DND-41 (cell line): ENCODE data around the gene DCTN2.
A peak's percentile ranks its signal among the peaks of the same experiment; 100 is the strongest.

Experiments used
- ATAC-seq: fragments of 200-7000 bp; cut with Tn5 transposase; 3 replicates; pipeline ENCODE4 v1.9.1; 2021; ENCODE audit warnings: low read depth; ENCODE audit not compliant: insufficient read depth
- DNase-seq: peaks from one replicate; pipeline ENCODE4 v3.0.0-alpha.2; 2020
- H2AFZ ChIP-seq: 2 replicates; pipeline ENCODE4 v1.6.0; 2012; ENCODE audit warnings: low read depth, low read length
- H3K27ac ChIP-seq: 2 replicates; pipeline ENCODE4 v1.5.1; 2012; ENCODE audit warnings: low read length, inconsistent platforms
- H3K27me3 ChIP-seq: fragments of 200-600 bp; sonication (generic); 2 replicates; pipeline ENCODE4 v1.6.0; 2012; ENCODE audit warnings: low read length, mild to moderate bottlenecking, inconsistent platforms; ENCODE audit not compliant: insufficient read depth, poor library complexity
- H3K36me3 ChIP-seq: 2 replicates; pipeline ENCODE4 v1.5.1; 2012; ENCODE audit warnings: low read length, inconsistent platforms; ENCODE audit not compliant: insufficient read depth
- H3K4me1 ChIP-seq: 2 replicates; pipeline ENCODE4 v1.5.1; 2012; ENCODE audit warnings: mild to moderate bottlenecking, low read length; ENCODE audit not compliant: insufficient read depth
- H3K4me2 ChIP-seq: 2 replicates; pipeline ENCODE4 v1.6.0; 2012; ENCODE audit warnings: mild to moderate bottlenecking, moderate library complexity, low read length, inconsistent platforms; ENCODE audit not compliant: insufficient read depth
- H3K4me3 ChIP-seq, 2 experiments: fragments of 200-600 bp in 1 of 2; shearing (Covaris generic) in 1 of 2; 2 replicates each; pipeline ENCODE4 v1.5.1; 2012 to 2016; ENCODE audit warnings: inconsistent platforms in 2 of 2, low read length in 2 of 2, mild to moderate bottlenecking in 2 of 2, low read depth in 1 of 2, moderate library complexity in 1 of 2
- H3K79me2 ChIP-seq: 2 replicates; pipeline ENCODE4 v1.6.0; 2012; ENCODE audit warnings: low read length, inconsistent platforms; ENCODE audit not compliant: insufficient read depth
- H3K9ac ChIP-seq: 2 replicates; pipeline ENCODE4 v1.6.0; 2012; ENCODE audit warnings: low read depth, mild to moderate bottlenecking, inconsistent platforms, low read length, moderate library complexity
- H3K9me3 ChIP-seq: 2 replicates; pipeline ENCODE4 v1.5.1; 2012; ENCODE audit warnings: low read length, moderate library complexity, mild to moderate bottlenecking, inconsistent platforms; ENCODE audit not compliant: insufficient read depth, severe bottlenecking
- H4K20me1 ChIP-seq: 2 replicates; pipeline ENCODE4 v1.6.0; 2012; ENCODE audit warnings: low read length; ENCODE audit not compliant: insufficient read depth
- CTCF ChIP-seq: IDR thresholded peaks from 2 replicates; pipeline ENCODE4 v1.5.1; 2012; ENCODE audit warnings: borderline replicate concordance, low read length, moderate library complexity, mild to moderate bottlenecking; ENCODE audit not compliant: poor library complexity, severe bottlenecking; ENCODE audit errors: extremely low read depth
- EZH2 ChIP-seq: IDR thresholded peaks from 3 replicates; pipeline ENCODE4 v1.6.1; 2012; ENCODE audit warnings: borderline replicate concordance, low read depth, mild to moderate bottlenecking, moderate library complexity, low read length, inconsistent platforms; ENCODE audit not compliant: severe bottlenecking

Gene DCTN2

GRCh38 chr12:57549203-57549908, 2.4 kb upstream of the DCTN2 start:
- Histone ChIP-seq H3K79me2 (peaks cover 26% of the 10 kb centered on the region), H3K9ac (no peak overlapping the region)

GRCh38 chr12:57548488-57548887, 1.5 kb upstream of the DCTN2 start:
- H3K4me3 ChIP-seq: no peak overlapping the region
- no peak overlapping the region for H3K4me2 ChIP-seq
- H3K79me2 ChIP-seq: peaks cover 33% of the 10 kb centered on the region
- ATAC-seq (no peak), DNase-seq (no peak)
- H3K36me3 ChIP-seq: peaks cover 19% of the 10 kb centered on the region
- H3K9me3 ChIP-seq: no peaks in the 10 kb centered on the region
- H3K27ac ChIP-seq: no peak overlapping the region
- H3K9ac ChIP-seq: no peak overlapping the region
- H2AFZ ChIP-seq: no peak overlapping the region
- TF ChIP-seq EZH2: no peak
- TF ChIP-seq CTCF: no peak
- H4K20me1 ChIP-seq: peaks cover 8% of the 10 kb centered on the region; the same call in 1 of the 2 replicates
- peaks cover 26% of the 10 kb centered on the region for H3K4me1 ChIP-seq
- peaks cover 23% of the 10 kb centered on the region for H3K27me3 ChIP-seq

More at GRCh38 chr12:57549203-57549908, 2.4 kb upstream of the DCTN2 start:
- no peak overlapping the region for H2AFZ ChIP-seq
- H3K9me3 ChIP-seq: no peaks in the 10 kb centered on the region
- no peak overlapping the region for H3K27ac ChIP-seq
- no peak overlapping the region for H3K4me3 ChIP-seq
- DNase-seq (no peak), ATAC-seq (no peak)
- no peak for TF ChIP-seq EZH2
- no peak for TF ChIP-seq CTCF
- peaks cover 8% of the 10 kb centered on the region; the same call in 1 of the 2 replicates for H4K20me1 ChIP-seq
- peaks cover 25% of the 10 kb centered on the region for H3K27me3 ChIP-seq
- H3K4me2 ChIP-seq: no peak overlapping the region
- peaks cover 19% of the 10 kb centered on the region for H3K36me3 ChIP-seq
- peaks cover 26% of the 10 kb centered on the region for H3K4me1 ChIP-seq

GRCh38 chr12:57548013-57548315, 972 bp upstream of the DCTN2 start:
- no peak for DNase-seq
- Histone ChIP-seq H3K27ac (no peak overlapping the region), H2AFZ (0 out of 2 replicates have a peak overlapping the region, but pooled peaks have one; percentile 80), H3K36me3 (peaks cover 19% of the 10 kb centered on the region), H3K4me1 (peaks cover 26% of the 10 kb centered on the region), H3K27me3 (peaks cover 18% of the 10 kb centered on the region), H3K79me2 (peaks cover 36% of the 10 kb centered on the region), H3K4me3 (no peak overlapping the region), H4K20me1 (peaks cover 8% of the 10 kb centered on the region; the same call in 1 of the 2 replicates), H3K9ac (no peak overlapping the region), H3K4me2 (peak overlapping the region; percentile 89; the same call in 1 of the 2 replicates), H3K9me3 (no peaks in the 10 kb centered on the region)
- ATAC-seq: no peak
- TF ChIP-seq CTCF (no peak), EZH2 (no peak)
